ENCODE measurements around the gene SYT3.
"Not testable (repeated sequence)": the region's sequence is repeated elsewhere in the genome, so short reads cannot be mapped to it uniquely, and the experiment has no call there.

Gene SYT3

GRCh38 chr19:50632151-50632835 lies 7.4 kb downstream of the SYT3 start:
- peaks cover 13% of the 10 kb centered on the region for H3K9me3 ChIP-seq (ENCODE audit: control insufficient read depth, insufficient read depth, low read length)
- H3K4me3 ChIP-seq (ENCODE audit: low read depth, low read length): no peak overlapping the region
- no peak overlapping the region for H3K9ac ChIP-seq (ENCODE audit: low read depth, low read length)
- 0 out of 2 replicates have a peak, but pooled peaks cover 2% of the 10 kb centered on the region for H3K27me3 ChIP-seq (ENCODE audit: control insufficient read depth, insufficient read depth, low read length)
- H3K4me1 ChIP-seq (ENCODE audit: control insufficient read depth, insufficient read depth, low read length): no peaks in the 10 kb centered on the region
- no peaks in the 10 kb centered on the region for H3K36me3 ChIP-seq (ENCODE audit: control insufficient read depth, insufficient read depth, low read length)
- H3K27ac ChIP-seq (ENCODE audit: low read depth, low read length): no peak overlapping the region

DNA sequence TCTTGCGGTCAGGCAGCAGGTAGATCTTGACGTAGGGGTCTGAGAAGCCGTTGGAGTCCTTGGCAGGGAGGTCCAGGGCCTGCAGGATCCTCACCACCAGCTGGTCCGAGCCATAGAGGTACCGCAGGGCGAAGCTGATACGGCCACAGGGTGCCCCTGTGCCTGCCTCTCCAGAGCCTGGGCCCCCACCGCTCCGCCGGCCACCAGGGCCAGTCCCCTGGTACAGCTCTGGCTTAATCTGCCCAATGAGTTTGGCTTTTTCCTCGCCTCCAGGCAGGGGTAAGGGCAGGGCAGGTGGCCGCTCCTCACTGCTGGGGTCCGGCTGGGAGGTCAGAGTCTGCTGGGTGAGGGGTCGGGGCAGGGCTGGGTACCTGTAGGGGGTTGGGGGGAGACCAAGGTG lies 9.9 kb downstream of the SYT3 start:
- Histone ChIP-seq H3K27ac (ENCODE audit: low read depth, low read length) (no peak overlapping the region), H3K9ac (ENCODE audit: low read depth, low read length) (no peak overlapping the region), H3K4me3 (ENCODE audit: low read depth, low read length) (no peak overlapping the region), H3K9me3 (ENCODE audit: control insufficient read depth, insufficient read depth, low read length) (peaks cover 10% of the 10 kb centered on the region), H3K36me3 (ENCODE audit: control insufficient read depth, insufficient read depth, low read length) (no peaks in the 10 kb centered on the region), H3K27me3 (ENCODE audit: control insufficient read depth, insufficient read depth, low read length) (no peaks in the 10 kb centered on the region), H3K4me1 (ENCODE audit: control insufficient read depth, insufficient read depth, low read length) (no peaks in the 10 kb centered on the region)

- Histone ChIP-seq H3K9me3 (ENCODE audit: control insufficient read depth, insufficient read depth, low read length) (peaks cover 7% of the 10 kb centered on the region), H3K27ac (ENCODE audit: low read depth, low read length) (no peak overlapping the region), H3K27me3 (ENCODE audit: control insufficient read depth, insufficient read depth, low read length) (no peaks in the 10 kb centered on the region), H3K4me1 (ENCODE audit: control insufficient read depth, insufficient read depth, low read length) (no peaks in the 10 kb centered on the region), H3K4me3 (ENCODE audit: low read depth, low read length) (no peak overlapping the region), H3K36me3 (ENCODE audit: control insufficient read depth, insufficient read depth, low read length) (no peaks in the 10 kb centered on the region), H3K9ac (ENCODE audit: low read depth, low read length) (no peak overlapping the region)
Observed at GRCh38 chr19:50629194-50629593, 10.5 kb downstream of the SYT3 start.

DNA sequence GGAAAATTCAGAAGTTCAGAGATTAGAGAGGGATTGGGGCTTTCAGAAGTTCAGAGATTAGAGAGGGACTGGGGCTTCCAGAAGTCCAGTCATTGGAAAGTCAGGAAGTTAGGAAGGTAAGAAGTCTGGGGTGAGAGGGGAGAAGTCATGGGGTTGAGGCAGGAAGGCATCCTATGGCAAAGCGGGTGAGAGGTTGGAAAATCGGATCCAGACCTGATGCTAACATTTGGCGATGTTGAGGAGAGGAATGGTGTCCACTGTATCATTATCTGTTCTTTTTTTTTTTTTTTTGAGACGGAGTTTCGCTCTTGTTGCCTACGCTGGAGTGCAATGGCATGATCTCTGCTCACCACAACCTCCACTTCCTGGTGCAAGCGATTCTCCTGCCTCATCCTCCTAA lies 11.1 kb downstream of the SYT3 start:
- H3K36me3 ChIP-seq (ENCODE audit: control insufficient read depth, insufficient read depth, low read length): no peaks in the 10 kb centered on the region
- no peaks in the 10 kb centered on the region for H3K27me3 ChIP-seq (ENCODE audit: control insufficient read depth, insufficient read depth, low read length)
- no peak overlapping the region for H3K27ac ChIP-seq (ENCODE audit: low read depth, low read length)
- no peak overlapping the region for H3K9ac ChIP-seq (ENCODE audit: low read depth, low read length)
- H3K4me3 ChIP-seq (ENCODE audit: low read depth, low read length): no peak overlapping the region
- no peaks in the 10 kb centered on the region for H3K4me1 ChIP-seq (ENCODE audit: control insufficient read depth, insufficient read depth, low read length)
- H3K9me3 ChIP-seq (ENCODE audit: control insufficient read depth, insufficient read depth, low read length): 0 out of 2 replicates have a peak, but pooled peaks cover under 1% of the 10 kb centered on the region

DNA sequence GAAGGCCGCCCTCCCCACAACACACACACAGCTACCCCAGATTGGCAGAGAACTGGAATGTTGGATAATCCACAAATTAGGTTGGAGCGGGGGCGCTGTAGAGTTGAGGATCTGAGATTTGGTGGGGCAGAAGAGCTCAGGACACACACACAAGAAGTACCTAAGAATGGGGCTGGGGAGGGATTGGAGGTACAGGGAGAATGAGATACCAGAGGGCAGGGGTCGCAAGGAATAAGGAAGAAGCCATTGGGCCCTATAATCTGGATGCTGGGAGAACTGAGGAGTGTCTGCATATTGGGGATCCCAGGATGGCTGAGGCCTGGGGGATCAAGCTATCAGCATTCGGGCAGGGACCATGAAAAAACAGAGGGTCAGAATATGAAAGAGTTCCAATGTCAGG lies 11.5 kb downstream of the SYT3 start:
- H3K27ac ChIP-seq (ENCODE audit: low read depth, low read length): no peak overlapping the region
- no peaks in the 10 kb centered on the region for H3K36me3 ChIP-seq (ENCODE audit: control insufficient read depth, insufficient read depth, low read length)
- H3K4me1 ChIP-seq (ENCODE audit: control insufficient read depth, insufficient read depth, low read length): no peaks in the 10 kb centered on the region
- no peaks in the 10 kb centered on the region for H3K27me3 ChIP-seq (ENCODE audit: control insufficient read depth, insufficient read depth, low read length)
- no peak overlapping the region for H3K9ac ChIP-seq (ENCODE audit: low read depth, low read length)
- H3K4me3 ChIP-seq (ENCODE audit: low read depth, low read length): no peak overlapping the region
- H3K9me3 ChIP-seq (ENCODE audit: control insufficient read depth, insufficient read depth, low read length): no peaks in the 10 kb centered on the region

GRCh38 chr19:50626795-50627194 lies 12.9 kb downstream of the SYT3 start:
- Histone ChIP-seq H3K27me3 (ENCODE audit: control insufficient read depth, insufficient read depth, low read length) (no peaks in the 10 kb centered on the region), H3K27ac (ENCODE audit: low read depth, low read length) (no peak overlapping the region), H3K4me3 (ENCODE audit: low read depth, low read length) (no peak overlapping the region), H3K9me3 (ENCODE audit: control insufficient read depth, insufficient read depth, low read length) (no peaks in the 10 kb centered on the region), H3K4me1 (ENCODE audit: control insufficient read depth, insufficient read depth, low read length) (no peaks in the 10 kb centered on the region), H3K9ac (ENCODE audit: low read depth, low read length) (no peak overlapping the region), H3K36me3 (ENCODE audit: control insufficient read depth, insufficient read depth, low read length) (no peaks in the 10 kb centered on the region)

- no peaks in the 10 kb centered on the region for H3K4me1 ChIP-seq (ENCODE audit: control insufficient read depth, insufficient read depth, low read length)
- H3K36me3 ChIP-seq (ENCODE audit: control insufficient read depth, insufficient read depth, low read length): no peaks in the 10 kb centered on the region
- no peak overlapping the region for H3K9ac ChIP-seq (ENCODE audit: low read depth, low read length)
- H3K9me3 ChIP-seq (ENCODE audit: control insufficient read depth, insufficient read depth, low read length): no peaks in the 10 kb centered on the region
- H3K27me3 ChIP-seq (ENCODE audit: control insufficient read depth, insufficient read depth, low read length): no peaks in the 10 kb centered on the region
- H3K27ac ChIP-seq (ENCODE audit: low read depth, low read length): no peak overlapping the region
- no peak overlapping the region for H3K4me3 ChIP-seq (ENCODE audit: low read depth, low read length)
Observed at GRCh38 chr19:50626011-50626410, 13.7 kb downstream of the SYT3 start.

DNA sequence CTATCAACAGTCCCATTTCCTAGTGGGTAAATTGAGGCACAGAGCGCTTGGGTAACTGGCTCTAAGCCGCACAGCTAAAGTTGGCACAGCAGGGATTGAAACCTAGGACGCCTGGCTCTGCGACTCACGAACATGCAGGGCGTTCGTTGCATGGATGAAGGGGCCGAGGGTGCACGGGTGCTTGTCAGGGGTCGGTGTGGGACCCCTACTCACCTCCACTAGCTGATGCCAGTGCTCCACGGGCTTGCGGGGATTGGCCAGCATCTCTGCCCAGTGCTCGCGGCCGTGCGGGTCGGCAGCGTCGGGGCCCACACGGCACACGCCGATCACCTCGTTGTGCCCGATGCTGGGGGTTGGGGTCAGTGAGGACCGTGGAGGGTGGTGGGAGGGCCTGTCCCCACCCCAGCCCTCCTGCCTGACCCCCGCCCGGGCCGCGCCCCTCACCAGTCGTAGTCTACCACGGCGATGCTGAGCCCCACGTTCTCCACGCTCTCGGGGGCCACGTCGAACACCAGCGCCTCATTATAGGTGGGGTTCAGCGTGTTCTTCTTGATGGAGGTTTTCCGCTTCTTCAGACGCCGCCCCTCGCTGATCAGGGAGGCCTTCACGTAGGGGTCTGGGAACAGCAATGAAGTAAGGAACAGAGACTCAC lies 14.6 kb downstream of the SYT3 start:
- Histone ChIP-seq H3K36me3 (ENCODE audit: control insufficient read depth, insufficient read depth, low read length) (no peaks in the 10 kb centered on the region), H3K4me3 (ENCODE audit: low read depth, low read length) (no peak overlapping the region), H3K4me1 (ENCODE audit: control insufficient read depth, insufficient read depth, low read length) (no peaks in the 10 kb centered on the region), H3K27me3 (ENCODE audit: control insufficient read depth, insufficient read depth, low read length) (no peaks in the 10 kb centered on the region), H3K27ac (ENCODE audit: low read depth, low read length) (no peak overlapping the region), H3K9me3 (ENCODE audit: control insufficient read depth, insufficient read depth, low read length) (no peaks in the 10 kb centered on the region), H3K9ac (ENCODE audit: low read depth, low read length) (no peak overlapping the region)

GRCh38 chr19:50620394-50620906 lies 19.2 kb downstream of the SYT3 start:
- not testable (repeated sequence) for H3K4me1 ChIP-seq (ENCODE audit: control insufficient read depth, insufficient read depth, low read length); H3K27me3 ChIP-seq (ENCODE audit: control insufficient read depth, insufficient read depth, low read length); H3K36me3 ChIP-seq (ENCODE audit: control insufficient read depth, insufficient read depth, low read length); H3K27ac ChIP-seq (ENCODE audit: low read depth, low read length); H3K9me3 ChIP-seq (ENCODE audit: control insufficient read depth, insufficient read depth, low read length); H3K9ac ChIP-seq (ENCODE audit: low read depth, low read length); H3K4me3 ChIP-seq (ENCODE audit: low read depth, low read length)

- not testable (repeated sequence) for H3K9me3 ChIP-seq (ENCODE audit: control insufficient read depth, insufficient read depth, low read length); H3K27ac ChIP-seq (ENCODE audit: low read depth, low read length); H3K36me3 ChIP-seq (ENCODE audit: control insufficient read depth, insufficient read depth, low read length); H3K4me3 ChIP-seq (ENCODE audit: low read depth, low read length); H3K27me3 ChIP-seq (ENCODE audit: control insufficient read depth, insufficient read depth, low read length); H3K9ac ChIP-seq (ENCODE audit: low read depth, low read length); H3K4me1 ChIP-seq (ENCODE audit: control insufficient read depth, insufficient read depth, low read length)
Observed at GRCh38 chr19:50619184-50619583, 20.5 kb downstream of the SYT3 start.

DNA sequence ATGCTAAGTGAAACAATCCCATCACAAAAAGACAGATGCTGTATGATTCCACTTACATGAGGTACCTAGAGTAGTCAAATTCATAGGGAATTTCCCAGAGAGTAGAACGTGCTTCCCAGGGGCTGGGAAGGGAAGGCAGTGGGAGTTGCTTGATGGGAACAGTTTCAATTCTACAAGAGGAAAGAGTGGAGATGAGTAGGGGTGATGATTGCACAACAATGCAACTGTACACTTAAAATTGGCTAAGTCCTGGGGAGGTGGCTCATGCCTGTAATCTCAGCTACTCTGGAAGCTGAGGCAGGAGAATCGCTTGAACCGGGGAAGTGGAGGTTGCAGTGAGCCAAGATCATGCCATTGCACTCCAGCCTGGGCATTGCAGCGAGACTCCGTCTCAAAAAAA lies 21.3 kb downstream of the SYT3 start:
- not testable (repeated sequence) for H3K9ac ChIP-seq (ENCODE audit: low read depth, low read length); H3K4me3 ChIP-seq (ENCODE audit: low read depth, low read length); H3K9me3 ChIP-seq (ENCODE audit: control insufficient read depth, insufficient read depth, low read length); H3K27me3 ChIP-seq (ENCODE audit: control insufficient read depth, insufficient read depth, low read length); H3K27ac ChIP-seq (ENCODE audit: low read depth, low read length); H3K4me1 ChIP-seq (ENCODE audit: control insufficient read depth, insufficient read depth, low read length); H3K36me3 ChIP-seq (ENCODE audit: control insufficient read depth, insufficient read depth, low read length)
